GM12891 (cell line): ENCODE measurements around the gene TEX51.

Experiments
- DNase-seq: peaks from one replicate; pipeline ENCODE4 v3.0.0; 2011; ENCODE audit warnings: low spot score; ENCODE audit not compliant: insufficient read length
- FAIRE-seq: peaks from 2 replicates; lab custom pipeline; 2011; peaks lifted over from hg19 to GRCh38; lab: Jason Lieb, UNC
- PAX5 ChIP-seq: IDR thresholded peaks from 2 replicates; pipeline ENCODE4 v1.6.1; 2011; ENCODE audit warnings: low read length, moderate library complexity, mild to moderate bottlenecking; ENCODE audit not compliant: insufficient read depth, severe bottlenecking
- POLR2A ChIP-seq: IDR thresholded peaks from 2 replicates; pipeline ENCODE4 v1.6.1; 2011; ENCODE audit warnings: low read depth, low read length, control low read depth
- POLR2AphosphoS5 ChIP-seq: IDR thresholded peaks from 2 replicates; pipeline ENCODE4 v1.6.1; 2011; ENCODE audit warnings: low read depth, low read length, control low read depth
- POU2F2 ChIP-seq: IDR thresholded peaks from 2 replicates; pipeline ENCODE4 v1.6.1; 2011; ENCODE audit warnings: low read depth, mild to moderate bottlenecking, control low read depth, low read length, moderate library complexity
- SPI1 ChIP-seq: IDR thresholded peaks from 2 replicates; pipeline ENCODE4 v1.6.1; 2011; ENCODE audit warnings: low read depth, low read length, control low read depth
- TAF1 ChIP-seq: IDR thresholded peaks from 2 replicates; pipeline ENCODE4 v1.6.1; 2011; ENCODE audit warnings: low read depth, low read length, control low read depth

The TEX51 gene

DNA sequence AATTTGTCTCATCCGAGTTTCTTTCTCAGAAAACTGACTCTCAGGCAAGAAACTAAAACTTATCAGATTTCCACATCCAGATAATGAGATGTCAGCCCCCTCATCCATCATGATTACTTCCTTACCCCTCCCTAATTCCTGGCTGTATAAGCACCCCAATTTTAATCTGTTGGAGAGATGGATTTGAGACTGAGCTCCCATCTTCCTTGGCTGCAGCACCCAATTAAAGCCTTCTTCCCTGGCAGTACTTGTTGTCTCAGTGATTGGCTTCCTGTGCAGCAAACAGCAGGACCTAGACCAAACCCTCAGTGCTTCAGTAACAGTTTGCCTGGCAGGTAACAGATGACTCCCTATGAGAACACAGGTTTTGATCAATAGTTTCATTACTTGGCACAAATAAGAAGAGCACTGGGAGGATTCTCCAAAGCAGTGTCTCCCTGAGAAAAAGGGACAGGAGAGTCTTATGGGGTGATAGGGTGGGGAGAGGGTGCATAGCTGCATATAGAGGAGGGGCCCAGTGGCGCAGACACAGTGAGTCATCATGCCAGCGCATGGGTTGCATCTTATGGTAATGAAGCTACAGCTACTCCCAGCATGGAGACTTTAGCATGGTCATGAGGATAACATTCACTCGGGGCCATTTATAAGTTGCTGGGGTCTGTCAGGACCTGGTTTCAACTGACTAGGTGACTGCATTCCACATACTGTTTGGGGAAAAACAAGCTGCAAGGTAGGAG, 45.1 kb downstream of the TEX51 start:
- FAIRE-seq (no peak), DNase-seq (no peak)
- TF ChIP-seq POLR2AphosphoS5: no peak
- no peak for TF ChIP-seq TAF1
- no peak for TF ChIP-seq POU2F2
- no peak for TF ChIP-seq POLR2A
- TF ChIP-seq SPI1: no peak

DNA sequence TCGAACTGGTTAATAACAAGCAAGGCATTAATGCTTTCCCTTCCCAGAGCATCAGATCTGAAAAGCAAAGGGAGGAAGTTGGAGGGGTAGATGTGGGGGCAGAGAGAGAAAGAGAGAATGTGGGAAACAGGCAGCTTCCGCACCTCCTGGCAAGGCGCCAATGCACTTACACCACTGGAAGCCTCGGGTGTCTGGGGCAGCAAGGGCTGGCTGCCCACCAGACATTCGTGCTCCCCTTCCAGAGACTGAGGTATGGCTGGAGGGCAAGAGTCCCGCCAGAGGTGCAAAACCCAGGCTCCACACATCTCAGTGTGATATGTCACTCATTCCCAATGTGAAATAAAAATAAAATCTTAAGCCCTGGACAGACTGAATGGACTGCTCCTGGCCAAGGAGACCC, 46.4 kb downstream of the TEX51 start:
- FAIRE-seq: no peak
- no peak for DNase-seq
- TF ChIP-seq POLR2AphosphoS5: no peak
- no peak for TF ChIP-seq POLR2A
- TF ChIP-seq POU2F2: no peak
- no peak for TF ChIP-seq PAX5
- TF ChIP-seq SPI1: no peak
- TF ChIP-seq TAF1: no peak

- TF ChIP-seq TAF1 (no peak), POU2F2 (no peak), POLR2A (no peak), PAX5 (no peak), POLR2AphosphoS5 (no peak), SPI1 (no peak)
- DNase-seq (no peak), FAIRE-seq (no peak)
These were observed 47.8 kb downstream of the TEX51 start for GRCh38 chr2:126946318-126947102.

GRCh38 chr2:126947103-126947429, 48.4 kb downstream of the TEX51 start:
- FAIRE-seq (no peak), DNase-seq (no peak)
- TF ChIP-seq POU2F2: no peak
- no peak for TF ChIP-seq POLR2AphosphoS5
- no peak for TF ChIP-seq PAX5
- TF ChIP-seq SPI1: no peak
- TF ChIP-seq POLR2A: no peak
- TF ChIP-seq TAF1: no peak

- no peak for FAIRE-seq
- no peak for DNase-seq
- TF ChIP-seq SPI1 (no peak), POLR2AphosphoS5 (no peak), POLR2A (no peak), POU2F2 (no peak), TAF1 (no peak), PAX5 (no peak)
These were observed 51.1 kb downstream of the TEX51 start for GRCh38 chr2:126949775-126950174.

DNA sequence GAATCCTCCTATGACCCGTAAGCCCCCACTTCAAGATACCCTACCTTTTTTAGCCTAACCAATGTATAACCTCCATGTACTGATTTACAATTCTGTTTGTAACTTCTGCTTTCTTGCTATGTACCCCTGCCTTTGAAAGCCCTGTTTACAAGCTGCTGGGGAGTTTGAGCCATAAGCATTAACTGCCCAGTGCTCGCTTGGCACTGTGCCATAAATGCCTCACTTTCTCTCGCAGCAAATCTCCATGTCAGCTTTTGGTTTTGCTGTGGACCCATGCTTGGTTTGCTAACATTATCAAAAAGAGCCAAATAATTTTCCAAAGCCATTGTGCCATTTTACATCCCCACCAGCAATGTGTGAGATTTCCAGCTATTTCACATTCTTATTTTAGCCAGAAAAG, 51.8 kb downstream of the TEX51 start:
- DNase-seq (no peak), FAIRE-seq (no peak)
- TF ChIP-seq POLR2A: no peak
- TF ChIP-seq POLR2AphosphoS5: no peak
- TF ChIP-seq PAX5: no peak
- TF ChIP-seq SPI1: no peak
- no peak for TF ChIP-seq TAF1
- no peak for TF ChIP-seq POU2F2
